Erythroblast (primary cell): ENCODE results near the gene KRTAP10-5.
"Not testable (repeated sequence)": the region's sequence is repeated elsewhere in the genome, so short reads cannot be mapped to it uniquely, and the experiment has no call there.

Experiments
- DNase-seq, 2 experiments: peaks; one replicate each; lab custom pipeline; 2025; lab: John Stamatoyannopoulos, UW
- GATA1 ChIP-seq: IDR thresholded peaks from 2 replicates; pipeline ENCODE4 v1.6.1; 2011; ENCODE audit warnings: low read depth, mild to moderate bottlenecking, control low read depth, low read length, moderate library complexity
- POLR2A ChIP-seq: IDR thresholded peaks from 2 replicates; pipeline ENCODE4 v1.6.1; 2011; ENCODE audit warnings: mild to moderate bottlenecking, low read length

KRTAP10-5 gene

GRCh38 chr21:44601596-44602462 lies 21.4 kb upstream of the KRTAP10-5 start:
- TF ChIP-seq POLR2A = no peak
- no peak for TF ChIP-seq GATA1
- no peak for DNase-seq

- DNase-seq = not testable (repeated sequence)
Observed at GRCh38 chr21:44601091-44601490, 20.7 kb upstream of the KRTAP10-5 start.

- not testable (repeated sequence) for DNase-seq
Observed at GRCh38 chr21:44600118-44600978, 19.9 kb upstream of the KRTAP10-5 start, which contains the start of gene KRTAP10-7. KRTAP10-7 (plus strand) TSS chr21:44600597; CDS start chr21:44600622, 25 bp downstream.

GRCh38 chr21:44599264-44600029 lies 19.0 kb upstream of the KRTAP10-5 start:
- TF ChIP-seq POLR2A (no peak), GATA1 (no peak)
- no peak for DNase-seq

- TF ChIP-seq POLR2A (no peak), GATA1 (no peak)
Observed at GRCh38 chr21:44598061-44598460, 17.7 kb upstream of the KRTAP10-5 start.

GRCh38 chr21:44596068-44596725 lies 15.8 kb upstream of the KRTAP10-5 start:
- no peak for TF ChIP-seq POLR2A
- TF ChIP-seq GATA1 = no peak
- no peak for DNase-seq

More at GRCh38 chr21:44598061-44598460, 17.7 kb upstream of the KRTAP10-5 start:
- DNase-seq = no peak

- no peak for DNase-seq
- no peak for TF ChIP-seq POLR2A
- no peak for TF ChIP-seq GATA1
Observed at GRCh38 chr21:44595524-44595923, 15.1 kb upstream of the KRTAP10-5 start.

- TF ChIP-seq POLR2A = no peak
- TF ChIP-seq GATA1 = no peak
- peak; percentile 75 to 80 for DNase-seq
Observed at GRCh38 chr21:44594406-44594916, 14.1 kb upstream of the KRTAP10-5 start.

- peak; percentile 86 to 92 for DNase-seq
- TF ChIP-seq GATA1 (no peak), POLR2A (peak; percentile 35)
Observed at GRCh38 chr21:44593598-44594405, 13.4 kb upstream of the KRTAP10-5 start.

GRCh38 chr21:44592446-44593311 lies 12.3 kb upstream of the KRTAP10-5 start, which contains the start of gene KRTAP10-6:
KRTAP10-6 (minus strand) TSS chr21:44592505; CDS start chr21:44592484, 21 bp downstream.
- no peak for TF ChIP-seq POLR2A
- no peak for TF ChIP-seq GATA1
- no peak for DNase-seq

GRCh38 chr21:44591801-44592130 lies 11.4 kb upstream of the KRTAP10-5 start:
- DNase-seq = not testable (repeated sequence)

GRCh38 chr21:44590897-44591800 lies 10.7 kb upstream of the KRTAP10-5 start:
- DNase-seq = not testable (repeated sequence)
